Body of pancreas (tissue), 4 donors: ENCODE data around the gene KIF26A. TPM values are rescaled to one million over a fixed set of nuclear protein-coding genes. Genes with fewer than 3 reads are reported as not detected.

Experiments
- ATAC-seq: fragments of 150-250 bp; one replicate; pipeline ENCODE4 v1.9.1; 2016
- DNase-seq, 4 donors: peaks; one replicate each; pipeline ENCODE4 v3.0.0-alpha.2; 2019
- H3K27ac ChIP-seq, 4 donors: fragments of 200-600 bp; sonication (generic); 1 replicate in 3 of 4; 2 replicates in 1 of 4; pipeline versions ENCODE4 v1.5.1 to v1.6.1; 2016 to 2019; ENCODE audit warnings: mild to moderate bottlenecking in 1 of 4, mixed read lengths in 1 of 4, moderate library complexity in 1 of 4
- H3K27me3 ChIP-seq, 2 donors: fragments of 200-600 bp; sonication (generic); one replicate each; pipeline ENCODE4 v1.6.0; 2016; ENCODE audit warnings: mild to moderate bottlenecking in 1 of 2
- H3K36me3 ChIP-seq, 2 donors: fragments of 200-600 bp; sonication (generic); replicated peaks in 1 of 2; 2 replicates each; pipeline ENCODE4 v1.5.1; 2016; ENCODE audit warnings: low read depth in 2 of 2; ENCODE audit not compliant: insufficient read depth in 1 of 2
- H3K4me1 ChIP-seq: fragments of 200-600 bp; sonication (generic); one replicate; pipeline ENCODE4 v1.6.0; 2016
- H3K4me3 ChIP-seq, 2 donors: fragments of 200-600 bp; sonication (generic); 1 replicate in 1 of 2; 2 replicates in 1 of 2; pipeline ENCODE4 v1.5.1; 2016 to 2019
- H3K9me3 ChIP-seq, 3 donors: fragments of 200-600 bp; sonication (generic); 1 replicate in 2 of 3; 2 replicates in 1 of 3; pipeline ENCODE4 v1.5.1; 2016
- POLR2A ChIP-seq, 3 donors: fragments of 450-650 bp; IDR thresholded peaks; one replicate each; pipeline ENCODE4 v1.6.1; 2016; ENCODE audit warnings: antibody characterized with exemption in 3 of 3, mild to moderate bottlenecking in 2 of 3
- whole genome bisulfite sequencing, 2 donors: methylation state at CpG; one replicate each; pipeline ENCODE4 v1.1.5; 2017; 5-methylcytosine and 5-hydroxymethylcytosine counted together
- intact Hi-C: fragments of 100-400 bp; cut with DNase I; formaldehyde crosslinking; loops from one replicate; pipeline ENCODE4 v1.15.1; 2023
- total RNA-seq, 2 donors: library from RNA; depleted of rRNA; stranded (reverse); fragments of >200 nt; gene quantifications; one replicate each; pipeline ENCODE4 v1.1.0, GENCODE V29; 2016
- TF ChIP-seq, protein P1 (sequence below), 7 experiments: fragments of 450-650 bp in 4 of 7; fragments of 200-600 bp in 3 of 7; sonication (generic) in 3 of 7; IDR thresholded peaks; one replicate each; pipeline ENCODE4 v1.5.1; 2016 to 2019; ENCODE audit warnings: antibody characterized with exemption in 7 of 7

KIF26A gene
- total RNA-seq, 2 donors from 2014 or later, result 14.8 to 17.1 TPM

DNA sequence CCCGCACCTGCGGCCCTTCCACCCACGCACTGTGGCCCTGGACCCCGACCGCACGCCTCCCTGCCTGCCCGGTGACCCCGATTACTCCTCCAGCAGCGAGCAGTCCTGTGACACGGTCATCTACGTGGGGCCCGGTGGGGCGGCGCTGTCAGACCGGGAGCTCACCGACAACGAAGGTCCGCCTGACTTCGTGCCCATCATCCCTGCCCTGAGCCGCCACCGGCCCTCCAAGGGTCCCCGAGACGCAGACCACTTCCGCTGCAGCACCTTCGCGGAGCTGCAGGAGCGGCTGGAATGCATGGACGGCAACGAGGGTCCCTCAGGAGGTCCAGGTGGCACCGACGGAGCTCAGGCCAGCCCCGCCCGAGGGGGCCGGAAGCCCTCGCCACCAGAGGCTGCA, 36.7 kb downstream of the KIF26A start:
- TF ChIP-seq, protein P1, sequence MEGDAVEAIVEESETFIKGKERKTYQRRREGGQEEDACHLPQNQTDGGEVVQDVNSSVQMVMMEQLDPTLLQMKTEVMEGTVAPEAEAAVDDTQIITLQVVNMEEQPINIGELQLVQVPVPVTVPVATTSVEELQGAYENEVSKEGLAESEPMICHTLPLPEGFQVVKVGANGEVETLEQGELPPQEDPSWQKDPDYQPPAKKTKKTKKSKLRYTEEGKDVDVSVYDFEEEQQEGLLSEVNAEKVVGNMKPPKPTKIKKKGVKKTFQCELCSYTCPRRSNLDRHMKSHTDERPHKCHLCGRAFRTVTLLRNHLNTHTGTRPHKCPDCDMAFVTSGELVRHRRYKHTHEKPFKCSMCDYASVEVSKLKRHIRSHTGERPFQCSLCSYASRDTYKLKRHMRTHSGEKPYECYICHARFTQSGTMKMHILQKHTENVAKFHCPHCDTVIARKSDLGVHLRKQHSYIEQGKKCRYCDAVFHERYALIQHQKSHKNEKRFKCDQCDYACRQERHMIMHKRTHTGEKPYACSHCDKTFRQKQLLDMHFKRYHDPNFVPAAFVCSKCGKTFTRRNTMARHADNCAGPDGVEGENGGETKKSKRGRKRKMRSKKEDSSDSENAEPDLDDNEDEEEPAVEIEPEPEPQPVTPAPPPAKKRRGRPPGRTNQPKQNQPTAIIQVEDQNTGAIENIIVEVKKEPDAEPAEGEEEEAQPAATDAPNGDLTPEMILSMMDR (IDR thresholded peaks at IDR 0.05), result no peak
- TF ChIP-seq POLR2A (IDR thresholded peaks at IDR 0.05), result no peak
- H3K27me3 ChIP-seq, result no peaks in the 10 kb centered on the region
- intact Hi-C loops, result no loop called here
- H3K4me3 ChIP-seq, result no peak overlapping the region
- H3K9me3 ChIP-seq, result no peaks in the 10 kb centered on the region
- no peak for DNase-seq
- H3K36me3 ChIP-seq, result no peaks in the 10 kb centered on the region
- no peak overlapping the region for H3K27ac ChIP-seq
- ATAC-seq, result no peak
- H3K4me1 ChIP-seq, result peaks cover 15% of the 10 kb centered on the region
- WGBS, 2 donors, result 86 to 92% methylated on average over 9 to 35 of the region's 35 CpGs

DNA sequence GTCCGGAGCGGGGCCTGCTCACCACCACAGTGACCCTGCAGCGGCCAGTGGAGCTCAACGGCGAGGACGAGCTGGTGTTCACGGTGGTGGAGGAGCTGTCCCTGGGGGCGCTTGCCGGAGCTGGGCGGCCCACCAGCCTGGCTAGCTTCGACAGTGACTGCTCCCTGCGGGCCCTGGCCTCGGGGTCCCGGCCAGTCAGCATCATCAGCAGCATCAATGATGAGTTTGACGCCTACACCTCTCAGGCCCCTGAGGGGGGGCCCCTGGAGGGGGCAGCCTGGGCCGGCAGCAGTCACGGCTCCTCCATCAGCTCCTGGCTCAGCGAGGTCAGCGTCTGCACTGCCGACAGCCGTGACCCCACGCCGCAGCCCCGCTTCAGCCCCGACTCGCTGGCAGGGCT, 37.4 kb downstream of the KIF26A start:
- Histone ChIP-seq H3K4me3 (no peak overlapping the region), H3K36me3 (no peaks in the 10 kb centered on the region), H3K27me3 (no peaks in the 10 kb centered on the region), H3K9me3 (no peaks in the 10 kb centered on the region), H3K4me1 (peaks cover 12% of the 10 kb centered on the region), H3K27ac (no peak overlapping the region)
- intact Hi-C loops, result no loop called here
- ATAC-seq (no peak), DNase-seq (no peak)
- TF ChIP-seq, protein P1 (IDR thresholded peaks at IDR 0.05), result no peak
- TF ChIP-seq POLR2A (IDR thresholded peaks at IDR 0.05), result no peak
- WGBS, 2 donors, result 89 to 90% methylated on average over 6 to 14 of the region's 26 CpGs

DNA sequence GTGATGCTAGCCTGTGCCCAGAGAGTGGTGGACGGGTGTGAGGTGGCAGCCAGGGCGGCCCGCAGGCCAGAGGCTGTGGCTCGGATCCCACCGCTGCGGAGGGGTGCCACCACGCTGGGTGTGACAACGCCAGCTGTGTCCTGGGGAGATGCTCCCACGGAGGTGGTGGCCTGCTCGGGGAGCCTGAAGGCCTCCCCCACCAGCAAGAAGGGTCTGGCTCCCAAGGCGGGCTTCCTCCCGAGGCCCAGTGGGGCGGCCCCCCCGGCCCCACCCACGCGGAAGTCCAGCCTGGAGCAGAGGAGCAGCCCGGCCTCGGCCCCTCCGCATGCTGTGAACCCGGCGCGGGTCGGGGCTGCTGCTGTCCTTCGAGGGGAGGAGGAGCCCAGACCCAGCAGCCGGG, 38.2 kb downstream of the KIF26A start:
- no peak for TF ChIP-seq POLR2A (IDR thresholded peaks at IDR 0.05)
- TF ChIP-seq, protein P1 (IDR thresholded peaks at IDR 0.05), result no peak
- intact Hi-C loops, result no loop called here
- H3K36me3 ChIP-seq, result no peaks in the 10 kb centered on the region
- ATAC-seq, result no peak
- no peaks in the 10 kb centered on the region for H3K27me3 ChIP-seq
- no peaks in the 10 kb centered on the region for H3K9me3 ChIP-seq
- DNase-seq, result no peak
- H3K4me3 ChIP-seq, result no peak overlapping the region
- peaks cover 7% of the 10 kb centered on the region for H3K4me1 ChIP-seq
- H3K27ac ChIP-seq, result no peak overlapping the region
- WGBS, 2 donors, result 74 to 82% methylated on average over 12 to 20 of the region's 25 CpGs

DNA sequence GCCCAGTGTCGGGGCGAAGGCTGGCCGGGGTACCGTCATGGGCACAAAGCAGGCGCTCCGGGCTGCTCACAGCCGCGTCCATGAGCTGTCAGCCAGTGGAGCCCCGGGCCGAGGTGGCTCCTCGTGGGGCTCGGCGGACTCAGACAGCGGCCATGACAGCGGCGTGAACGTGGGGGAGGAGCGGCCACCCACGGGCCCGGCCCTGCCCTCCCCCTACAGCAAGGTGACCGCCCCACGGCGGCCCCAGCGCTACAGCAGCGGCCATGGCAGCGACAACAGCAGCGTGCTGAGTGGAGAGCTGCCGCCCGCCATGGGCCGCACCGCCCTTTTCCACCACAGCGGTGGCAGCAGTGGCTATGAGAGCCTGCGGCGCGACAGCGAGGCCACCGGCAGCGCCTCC, 39.0 kb downstream of the KIF26A start:
- ATAC-seq (no peak), DNase-seq (no peak)
- 93 to 100% methylated on average over 5 to 19 of the region's 38 CpGs for WGBS, 2 donors
- Histone ChIP-seq H3K27ac (no peak overlapping the region), H3K4me3 (no peak overlapping the region), H3K36me3 (no peaks in the 10 kb centered on the region), H3K9me3 (no peaks in the 10 kb centered on the region), H3K4me1 (peaks cover 6% of the 10 kb centered on the region), H3K27me3 (no peaks in the 10 kb centered on the region)
- TF ChIP-seq, protein P1 (IDR thresholded peaks at IDR 0.05), result no peak
- no peak for TF ChIP-seq POLR2A (IDR thresholded peaks at IDR 0.05)
- intact Hi-C loops, result no loop called here

DNA sequence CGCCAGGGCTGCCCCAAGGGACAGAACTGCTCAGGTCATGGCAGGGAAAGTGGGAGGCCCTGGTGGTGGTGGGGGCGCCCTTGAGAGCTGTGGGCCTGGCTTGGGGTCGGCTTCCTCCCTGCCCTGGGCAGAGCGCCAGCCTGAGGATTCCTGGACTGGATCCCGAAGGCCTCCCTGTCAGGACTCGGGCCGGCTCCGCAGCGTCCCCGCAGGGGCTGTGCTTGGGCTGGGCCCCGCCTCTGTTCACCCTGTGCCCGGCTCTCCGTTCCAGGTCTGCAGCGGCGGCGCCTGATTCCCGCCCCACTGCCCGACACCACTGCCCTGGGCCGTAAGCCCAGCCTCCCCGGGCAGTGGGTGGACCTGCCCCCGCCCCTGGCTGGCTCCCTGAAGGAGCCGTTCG, 39.9 kb downstream of the KIF26A start:
- no peak for TF ChIP-seq POLR2A (IDR thresholded peaks at IDR 0.05)
- TF ChIP-seq, protein P1 (IDR thresholded peaks at IDR 0.05), result no peak
- Histone ChIP-seq H3K27me3 (no peaks in the 10 kb centered on the region), H3K27ac (no peak overlapping the region), H3K9me3 (no peaks in the 10 kb centered on the region), H3K4me1 (no peaks in the 10 kb centered on the region), H3K4me3 (no peak overlapping the region), H3K36me3 (no peaks in the 10 kb centered on the region)
- no peak for DNase-seq
- ATAC-seq, result no peak
- intact Hi-C loops, result no loop called here
- 80% methylated on average over 14 of the region's 23 CpGs; no CpG with 5 or more reads in 1 of the 2 donors for whole genome bisulfite sequencing, 2 donors
